ENCODE measurements around the gene RANBP10.

DNA sequence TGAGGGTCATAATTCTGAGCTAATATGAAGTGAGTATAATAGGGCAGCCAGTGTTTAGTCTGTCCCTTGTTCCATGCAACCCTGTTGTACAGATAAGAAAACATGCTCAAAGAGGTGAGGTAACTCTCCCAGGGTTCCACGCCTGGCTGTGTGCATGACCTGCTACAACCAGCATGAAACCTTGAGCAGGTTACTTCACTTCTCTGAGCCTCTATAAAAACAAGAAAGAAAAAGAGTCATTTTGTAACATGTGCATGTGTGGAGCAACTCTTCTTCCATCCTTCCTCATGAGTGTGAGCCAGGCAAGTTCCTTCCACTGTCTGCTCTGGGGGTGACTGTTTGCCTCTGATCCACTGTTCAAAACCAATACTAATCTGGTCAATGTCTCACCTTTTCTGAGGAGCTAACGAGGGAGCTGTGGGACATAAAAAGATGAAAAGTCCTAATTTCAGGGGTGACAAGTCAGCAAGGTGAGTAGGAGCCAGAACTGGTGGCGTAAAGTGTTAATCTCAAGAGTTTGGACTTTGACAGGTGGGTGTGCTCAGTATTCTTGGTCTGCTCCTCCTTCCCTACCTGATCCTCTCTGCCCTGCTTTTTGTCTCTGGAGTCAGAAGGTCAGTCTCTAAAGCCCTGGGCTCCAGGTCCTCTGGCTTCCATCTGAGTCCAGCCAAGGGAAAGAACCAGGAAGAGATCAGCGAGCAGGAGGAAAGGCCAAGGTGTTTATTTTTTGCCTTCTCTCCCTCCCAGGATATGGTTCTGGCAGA lies 108.8 kb downstream of the RANBP10 start:
- no peak for TF ChIP-seq CTCF (IDR thresholded peaks at IDR 0.05)
- TF ChIP-seq EZH2 (IDR thresholded peaks at IDR 0.05) = no peak
- TF ChIP-seq EZH2phosphoT487 (IDR thresholded peaks at IDR 0.05) = no peak
